D341Med (cell line): ENCODE results near the gene CARMIL1.

Experiments used
- DNase-seq: peaks from one replicate; pipeline ENCODE4 v3.0.0; 2012; ENCODE audit warnings: low spot score

CARMIL1 gene

GRCh38 chr6:25617997-25618396 is 338.8 kb downstream of the CARMIL1 start:
- DNase-seq, result no peak

- DNase-seq, result no peak
Measured at GRCh38 chr6:25619217-25619616, 340.0 kb downstream of the CARMIL1 start.

GRCh38 chr6:25620391-25620790 is 341.2 kb downstream of the CARMIL1 start:
- DNase-seq, result no peak

GRCh38 chr6:25623065-25623464 is 343.9 kb downstream of the CARMIL1 start:
- DNase-seq, result no peak

GRCh38 chr6:25623879-25624278 is 344.7 kb downstream of the CARMIL1 start:
- DNase-seq, result no peak

GRCh38 chr6:25627001-25627400 is 347.8 kb downstream of the CARMIL1 start:
- DNase-seq, result no peak

- no peak for DNase-seq
Measured at GRCh38 chr6:25628471-25629197, 349.5 kb downstream of the CARMIL1 start.

GRCh38 chr6:25629198-25629576 is 350.0 kb downstream of the CARMIL1 start:
- no peak for DNase-seq

- DNase-seq, result no peak
Measured at GRCh38 chr6:25630508-25631278, 351.5 kb downstream of the CARMIL1 start.

- DNase-seq, result peak; percentile 40
Measured at GRCh38 chr6:25635886-25636317, 356.7 kb downstream of the CARMIL1 start.

GRCh38 chr6:25637211-25637610 is 358.0 kb downstream of the CARMIL1 start:
- DNase-seq, result no peak

- no peak for DNase-seq
Measured at GRCh38 chr6:25637960-25638434, 358.8 kb downstream of the CARMIL1 start.

- DNase-seq, result no peak
Measured at GRCh38 chr6:25639653-25640052, 360.5 kb downstream of the CARMIL1 start.

GRCh38 chr6:25640446-25640845 is 361.3 kb downstream of the CARMIL1 start:
- DNase-seq, result no peak

GRCh38 chr6:25640891-25641290 is 361.7 kb downstream of the CARMIL1 start:
- DNase-seq, result no peak

GRCh38 chr6:25641377-25641776 is 362.2 kb downstream of the CARMIL1 start:
- no peak for DNase-seq

GRCh38 chr6:25641940-25642666 is 362.9 kb downstream of the CARMIL1 start:
- no peak for DNase-seq

- DNase-seq, result no peak
Measured at GRCh38 chr6:25642667-25643328, 363.6 kb downstream of the CARMIL1 start.

GRCh38 chr6:25645916-25646315 is 366.7 kb downstream of the CARMIL1 start:
- no peak for DNase-seq

GRCh38 chr6:25649611-25650010 is 370.4 kb downstream of the CARMIL1 start:
- DNase-seq, result no peak

GRCh38 chr6:25652007-25652515 is 372.9 kb downstream of the CARMIL1 start, which contains the start of gene SCGN:
Gene SCGN, plus strand, starts transcription at chr6:25652215. Its CDS starts 189 bp downstream, at chr6:25652404.
- DNase-seq, result peak; percentile 63

GRCh38 chr6:25655723-25656122 is 376.5 kb downstream of the CARMIL1 start:
- no peak for DNase-seq
